SU-DHL-6 (cell line): ENCODE data around the gene HIBCH.

ENCODE experiments used
- EZH2phosphoT487 ChIP-seq: fragments of 200-600 bp; sonication (generic), shearing (Covaris generic); conservative IDR thresholded peaks from 2 replicates; pipeline ENCODE4 v1.6.1; 2018; ENCODE audit warnings: mild to moderate bottlenecking, antibody characterized with exemption, low read length, moderate library complexity, mixed read lengths
- TF ChIP-seq, protein P1 (sequence below): fragments of 200-600 bp; sonication (generic); IDR thresholded peaks from one replicate; pipeline ENCODE4 v1.5.1; 2017; ENCODE audit warnings: antibody characterized with exemption, mild to moderate bottlenecking, low read length, moderate library complexity; ENCODE audit not compliant: insufficient read depth, poor library complexity, severe bottlenecking

DNA sequence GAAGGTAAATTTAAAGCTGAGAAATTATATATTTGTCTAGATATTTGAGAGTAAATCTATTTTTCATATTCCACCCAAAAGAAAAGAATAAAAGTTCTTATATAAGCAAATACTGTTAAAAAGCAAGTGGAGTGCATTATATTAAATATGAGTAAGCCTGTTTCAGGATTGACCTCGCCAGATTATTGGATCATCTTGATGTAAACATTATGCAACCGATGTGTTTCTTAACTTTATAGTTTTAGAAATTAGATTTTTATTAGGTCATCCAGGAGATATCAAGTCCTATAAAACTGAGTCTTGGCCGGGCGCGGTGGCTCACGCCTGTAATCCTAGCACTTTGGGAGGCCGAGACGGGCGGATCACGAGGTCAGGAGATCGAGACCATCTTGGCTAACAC, 156.8 kb downstream of the HIBCH start:
- TF ChIP-seq, protein P1, sequence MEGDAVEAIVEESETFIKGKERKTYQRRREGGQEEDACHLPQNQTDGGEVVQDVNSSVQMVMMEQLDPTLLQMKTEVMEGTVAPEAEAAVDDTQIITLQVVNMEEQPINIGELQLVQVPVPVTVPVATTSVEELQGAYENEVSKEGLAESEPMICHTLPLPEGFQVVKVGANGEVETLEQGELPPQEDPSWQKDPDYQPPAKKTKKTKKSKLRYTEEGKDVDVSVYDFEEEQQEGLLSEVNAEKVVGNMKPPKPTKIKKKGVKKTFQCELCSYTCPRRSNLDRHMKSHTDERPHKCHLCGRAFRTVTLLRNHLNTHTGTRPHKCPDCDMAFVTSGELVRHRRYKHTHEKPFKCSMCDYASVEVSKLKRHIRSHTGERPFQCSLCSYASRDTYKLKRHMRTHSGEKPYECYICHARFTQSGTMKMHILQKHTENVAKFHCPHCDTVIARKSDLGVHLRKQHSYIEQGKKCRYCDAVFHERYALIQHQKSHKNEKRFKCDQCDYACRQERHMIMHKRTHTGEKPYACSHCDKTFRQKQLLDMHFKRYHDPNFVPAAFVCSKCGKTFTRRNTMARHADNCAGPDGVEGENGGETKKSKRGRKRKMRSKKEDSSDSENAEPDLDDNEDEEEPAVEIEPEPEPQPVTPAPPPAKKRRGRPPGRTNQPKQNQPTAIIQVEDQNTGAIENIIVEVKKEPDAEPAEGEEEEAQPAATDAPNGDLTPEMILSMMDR: no peak
- no peak for TF ChIP-seq EZH2phosphoT487
